B cell (primary cell): ENCODE data around the gene NOL6. TPM values are rescaled to one million over a fixed set of nuclear protein-coding genes. Genes with fewer than 3 reads are reported as not detected.
"Not testable (repeated sequence)": the region's sequence is repeated elsewhere in the genome, so short reads cannot be mapped to it uniquely, and the experiment has no call there.

Experiments used
- ATAC-seq: fragments of 200-7000 bp; cut with Tn5 transposase; one replicate; pipeline ENCODE4 v1.10.0; 2021; ENCODE audit warnings: low read depth, mild to moderate bottlenecking, moderate number of reproducible peaks, moderate library complexity
- CTCF ChIA-PET: fragments of 350-600 bp; sonication (Branson Sonifier 250); formaldehyde crosslinking; loops from one replicate; lab custom pipeline; 2021; ENCODE audit warnings: antibody characterized with exemption, inconsistent platforms; lab: Charles Lee
- POLR2A ChIA-PET: fragments of 350-600 bp; sonication (Branson Sonifier 250); formaldehyde crosslinking; loops from one replicate; lab custom pipeline; 2021; ENCODE audit warnings: antibody characterized with exemption; lab: Charles Lee
- DNase-seq: peaks from one replicate; pipeline ENCODE4 v3.0.0; 2013
- H2AFZ ChIP-seq: 2 replicates; pipeline ENCODE4 v1.6.1; 2012; ENCODE audit warnings: mild to moderate bottlenecking, low read depth, low read length; ENCODE audit not compliant: insufficient read depth, poor library complexity, severe bottlenecking
- H3K27ac ChIP-seq, 2 donors: 1 replicate in 1 of 2; 2 replicates in 1 of 2; pipeline ENCODE4 v1.5.1; 2012 to 2013; ENCODE audit warnings: low read length in 2 of 2, mild to moderate bottlenecking in 2 of 2, moderate library complexity in 1 of 2
- H3K27me3 ChIP-seq, 4 experiments: fragments of 200-600 bp in 1 of 4; sonication (generic) in 1 of 4; replicated peaks in 1 of 4; 1 replicate in 2 of 4; 2 replicates in 2 of 4; pipeline versions ENCODE4 v1.6.1 to v1.7.0; 2013 to 2016; ENCODE audit warnings: low read length in 3 of 4, mild to moderate bottlenecking in 2 of 4, mixed read lengths in 1 of 4, moderate library complexity in 1 of 4; ENCODE audit not compliant: insufficient read depth in 4 of 4, control insufficient read depth in 3 of 4; ENCODE audit errors: control extremely low read depth in 1 of 4
- H3K36me3 ChIP-seq, 2 experiments: replicated peaks in 1 of 2; 1 replicate in 1 of 2; 2 replicates in 1 of 2; pipeline versions ENCODE4 v1.6.1 to v1.7.1; 2013; ENCODE audit warnings: low read length in 1 of 2; ENCODE audit not compliant: insufficient read depth in 2 of 2, control insufficient read depth in 1 of 2; ENCODE audit errors: control extremely low read depth in 1 of 2, extremely low read depth in 1 of 2
- H3K4me1 ChIP-seq, 2 donors: fragments of 200-600 bp in 1 of 2; sonication (generic) in 1 of 2; 1 replicate in 1 of 2; 2 replicates in 1 of 2; pipeline versions ENCODE4 v1.5.1 to v1.6.1; 2013 to 2017; ENCODE audit warnings: low read length in 2 of 2; ENCODE audit not compliant: control insufficient read depth in 2 of 2, insufficient read depth in 2 of 2
- H3K4me2 ChIP-seq: replicated peaks from 2 replicates; pipeline ENCODE3; 2012; ENCODE audit warnings: mild to moderate bottlenecking, low read depth, low read length; ENCODE audit not compliant: poor library complexity, severe bottlenecking
- H3K4me3 ChIP-seq, 5 experiments: fragments of 200-600 bp in 1 of 5; sonication (generic) in 1 of 5; 1 replicate in 3 of 5; 2 replicates in 2 of 5; pipeline versions ENCODE4 v1.5.1 to v1.7.0; 2011 to 2016; ENCODE audit warnings: low read length in 4 of 5, mild to moderate bottlenecking in 4 of 5, low read depth in 2 of 5, control low read depth in 1 of 5, moderate library complexity in 1 of 5; ENCODE audit not compliant: insufficient read depth in 1 of 5; ENCODE audit errors: control extremely low read depth in 1 of 5, extremely low read depth in 1 of 5
- H3K79me2 ChIP-seq: fragments of 200-600 bp; sonication (generic); one replicate; pipeline ENCODE4 v1.6.0; 2016; ENCODE audit warnings: low read length; ENCODE audit not compliant: control insufficient read depth, insufficient read depth
- H3K9ac ChIP-seq: fragments of 200-600 bp; sonication (generic); 2 replicates; pipeline ENCODE4 v1.6.1; 2017; ENCODE audit warnings: mild to moderate bottlenecking, low read length, moderate library complexity
- H3K9me3 ChIP-seq, 3 donors: one replicate each; pipeline versions ENCODE4 v1.6.1 to v1.7.1; 2013; ENCODE audit warnings: low read length in 2 of 3; ENCODE audit not compliant: control insufficient read depth in 2 of 3, insufficient read depth in 1 of 3; ENCODE audit errors: control extremely low read depth in 1 of 3
- H4K20me1 ChIP-seq: 2 replicates; pipeline ENCODE4 v1.6.0; 2012; ENCODE audit warnings: mild to moderate bottlenecking, low read length; ENCODE audit not compliant: insufficient read depth, control insufficient read depth, poor library complexity, severe bottlenecking
- H3K27ac Mint-ChIP-seq: one replicate; pipeline ENCODE4 v1.8.0; 2021; ENCODE audit warnings: mixed read lengths
- H3K27me3 Mint-ChIP-seq: one replicate; pipeline ENCODE4 v1.8.0; 2021; ENCODE audit warnings: mixed read lengths
- H3K4me1 Mint-ChIP-seq: one replicate; pipeline ENCODE4 v1.8.0; 2021; ENCODE audit warnings: mixed read lengths
- H3K4me3 Mint-ChIP-seq: one replicate; pipeline ENCODE4 v1.8.0; 2021; ENCODE audit warnings: mixed read lengths
- H3K9me3 Mint-ChIP-seq: one replicate; pipeline ENCODE4 v1.8.0; 2022; ENCODE audit warnings: mixed read lengths; ENCODE audit not compliant: insufficient read depth
- EZH2 ChIP-seq: IDR thresholded peaks from 2 replicates; pipeline ENCODE4 v1.6.1; 2012; ENCODE audit warnings: borderline replicate concordance, low read depth, mild to moderate bottlenecking, moderate library complexity, low read length; ENCODE audit not compliant: insufficient read depth, poor library complexity, severe bottlenecking
- WGBS: methylation state at CpG from one replicate; pipeline ENCODE4 v1.1.5; 2013; ENCODE audit warnings: missing lambda C conversion rate; ENCODE audit not compliant: insufficient coverage; 5-methylcytosine and 5-hydroxymethylcytosine counted together
- intact Hi-C: fragments of 100-400 bp; cut with micrococcal nuclease; formaldehyde crosslinking; loops from one replicate; pipeline ENCODE4 v1.10.0; 2022
- polyA plus RNA-seq: library from polyadenylated mRNA; depleted of rRNA; stranded (reverse); fragments of >200 nt; gene quantifications from 2 replicates; pipeline ENCODE4 v1.2.3, GENCODE V29; 2012
- total RNA-seq, 2 donors: library from RNA; stranded (reverse); fragments of 120-200 nt in 1 of 2; gene quantifications; 1 replicate in 1 of 2; 2 replicates in 1 of 2; pipeline versions ENCODE4 v1.2.3 to v1.2.4, GENCODE V29; 2013 to 2022
- TF ChIP-seq, protein P1 (sequence below): fragments of 200-600 bp; IDR thresholded peaks from one replicate; pipeline ENCODE4 v1.8.0; 2022; ENCODE audit warnings: antibody characterized with exemption, mild to moderate bottlenecking

The NOL6 gene
- total and polyA plus RNA-seq, 2 donors (not counting 1 experiment from before 2014, with no cell fraction given): 31.8 to 40.1 TPM

DNA sequence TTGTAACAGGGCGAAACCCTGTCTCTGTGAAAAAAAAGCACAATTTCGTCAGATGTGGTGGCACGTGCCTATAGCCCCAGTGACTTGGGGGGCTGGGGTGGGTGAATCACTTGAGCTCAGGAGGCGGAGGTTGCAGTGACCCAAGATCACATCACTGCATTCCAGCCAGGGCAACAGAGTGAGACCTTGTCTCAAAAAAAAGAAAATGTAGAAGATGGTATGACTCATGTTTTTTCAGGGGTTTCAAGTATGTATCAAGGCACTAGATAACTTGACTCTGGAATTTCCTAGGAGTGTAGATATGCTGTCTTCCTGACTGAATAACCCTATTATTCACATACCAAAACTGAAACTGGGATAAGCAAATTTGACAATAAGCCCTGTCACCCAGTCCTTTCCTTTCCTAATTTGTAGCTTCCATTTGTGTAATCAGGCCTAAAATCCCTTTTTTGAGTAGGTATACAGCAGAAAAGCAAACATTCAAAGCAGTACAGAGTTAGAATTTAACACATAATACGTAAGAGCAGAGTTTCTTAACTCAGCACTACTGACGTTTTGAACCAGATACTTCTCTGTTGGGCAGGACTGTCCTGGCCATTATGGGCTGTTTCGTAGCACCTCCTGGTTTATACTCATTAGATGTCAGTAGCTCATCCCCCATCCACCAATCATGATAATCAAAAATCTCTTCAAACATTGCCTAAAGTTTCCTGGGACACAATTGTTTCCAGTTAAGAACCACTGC is 33.1 kb upstream of the NOL6 start:
- CTCF ChIA-PET: no interaction called here
- H3K4me1 Mint-ChIP-seq: peaks cover 5% of the 10 kb centered on the region
- H3K27ac ChIP-seq: no peak overlapping the region

DNA sequence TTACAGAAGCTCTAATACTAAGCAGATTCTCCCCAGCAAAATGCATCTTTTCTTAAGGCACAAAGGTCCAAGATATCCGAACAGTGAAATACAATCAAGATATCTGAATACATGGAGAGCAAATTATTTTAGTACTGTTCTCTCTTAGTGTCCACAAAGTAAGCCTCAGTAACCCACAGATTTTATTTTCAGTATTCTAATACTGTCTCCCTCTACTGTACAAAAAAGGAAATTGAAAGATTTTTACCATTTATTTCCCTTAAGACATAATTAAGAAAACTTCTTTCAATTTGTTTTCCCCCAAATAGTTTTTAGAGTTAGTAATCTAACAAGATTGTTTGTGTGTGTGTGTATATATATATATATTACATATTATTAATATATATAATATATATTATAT is 24.7 kb upstream of the NOL6 start:
- ChIA-PET CTCF (no interaction called here), POLR2A (no interaction called here)
- ATAC-seq (no peak), DNase-seq (no peak)
- Histone ChIP-seq H3K9me3 (no peaks in the 10 kb centered on the region), H4K20me1 (no peaks in the 10 kb centered on the region), H3K4me1 (no peaks in the 10 kb centered on the region), H3K79me2 (no peaks in the 10 kb centered on the region), H3K4me2 (no peak overlapping the region), H3K4me3 (no peak overlapping the region), H3K36me3 (no peaks in the 10 kb centered on the region), H3K27me3 (no peaks in the 10 kb centered on the region), H2AFZ (no peak overlapping the region), H3K27ac (no peak overlapping the region), H3K9ac (no peak overlapping the region)
- Mint-ChIP-seq H3K4me1 (no peaks in the 10 kb centered on the region), H3K27ac (no peak overlapping the region), H3K27me3 (peaks cover 10% of the 10 kb centered on the region), H3K9me3 (no peaks in the 10 kb centered on the region), H3K4me3 (no peak overlapping the region)
- TF ChIP-seq, protein P1, sequence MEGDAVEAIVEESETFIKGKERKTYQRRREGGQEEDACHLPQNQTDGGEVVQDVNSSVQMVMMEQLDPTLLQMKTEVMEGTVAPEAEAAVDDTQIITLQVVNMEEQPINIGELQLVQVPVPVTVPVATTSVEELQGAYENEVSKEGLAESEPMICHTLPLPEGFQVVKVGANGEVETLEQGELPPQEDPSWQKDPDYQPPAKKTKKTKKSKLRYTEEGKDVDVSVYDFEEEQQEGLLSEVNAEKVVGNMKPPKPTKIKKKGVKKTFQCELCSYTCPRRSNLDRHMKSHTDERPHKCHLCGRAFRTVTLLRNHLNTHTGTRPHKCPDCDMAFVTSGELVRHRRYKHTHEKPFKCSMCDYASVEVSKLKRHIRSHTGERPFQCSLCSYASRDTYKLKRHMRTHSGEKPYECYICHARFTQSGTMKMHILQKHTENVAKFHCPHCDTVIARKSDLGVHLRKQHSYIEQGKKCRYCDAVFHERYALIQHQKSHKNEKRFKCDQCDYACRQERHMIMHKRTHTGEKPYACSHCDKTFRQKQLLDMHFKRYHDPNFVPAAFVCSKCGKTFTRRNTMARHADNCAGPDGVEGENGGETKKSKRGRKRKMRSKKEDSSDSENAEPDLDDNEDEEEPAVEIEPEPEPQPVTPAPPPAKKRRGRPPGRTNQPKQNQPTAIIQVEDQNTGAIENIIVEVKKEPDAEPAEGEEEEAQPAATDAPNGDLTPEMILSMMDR: peak; percentile 40
- TF ChIP-seq EZH2: no peak
- intact Hi-C loops: loop anchor here (10.0 kb wide), 1 partner anchor 94 kb away; the partner anchor contains the start of gene AQP7
- WGBS: no CpG with 5 or more reads among the region's 1 CpG

More for the DNA sequence above, 33.1 kb upstream of the NOL6 start:
- Histone ChIP-seq H3K4me1 (no peaks in the 10 kb centered on the region), H4K20me1 (no peaks in the 10 kb centered on the region), H3K4me2 (no peak overlapping the region), H3K36me3 (no peaks in the 10 kb centered on the region), H3K27me3 (peaks cover 0 to 6% (median 1%) of the 10 kb centered on the region in 4 experiments), H3K9me3 (no peaks in the 10 kb centered on the region), H3K79me2 (no peaks in the 10 kb centered on the region), H3K4me3 (no peak overlapping the region), H2AFZ (no peak overlapping the region), H3K9ac (no peak overlapping the region)
- no peak overlapping the region for H3K27ac Mint-ChIP-seq
- POLR2A ChIA-PET: no interaction called here
- peaks cover 8% of the 10 kb centered on the region for H3K27me3 Mint-ChIP-seq
- DNase-seq (no peak), ATAC-seq (no peak)
- 85% methylated on average over 7 of the region's 7 CpGs for WGBS
- intact Hi-C loops: no loop called here
- TF ChIP-seq, protein P1: no peak
- TF ChIP-seq EZH2: no peak
- H3K9me3 Mint-ChIP-seq: no peaks in the 10 kb centered on the region
- no peak overlapping the region for H3K4me3 Mint-ChIP-seq

DNA sequence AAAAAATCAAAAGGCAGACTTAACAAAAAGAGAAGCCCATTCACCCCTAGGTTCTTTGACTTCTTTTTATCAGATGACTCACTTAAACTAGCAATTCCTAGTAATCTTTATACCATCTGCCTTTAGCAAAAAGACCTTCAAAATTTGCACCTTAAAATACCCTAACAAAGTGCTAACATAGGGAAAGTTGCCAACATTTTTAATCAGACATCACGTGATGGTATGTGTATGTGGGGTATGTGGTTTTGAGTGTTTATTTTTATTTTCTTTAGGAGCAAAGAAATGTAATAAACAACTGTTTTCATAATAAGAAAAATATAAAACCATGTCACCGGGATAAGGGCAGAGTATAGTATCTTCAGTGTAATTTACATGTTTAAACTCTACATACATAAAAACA is 20.1 kb upstream of the NOL6 start:
- no CpG with 5 or more reads among the region's 2 CpGs for WGBS
- H2AFZ ChIP-seq, H3K36me3 ChIP-seq, CTCF ChIA-PET, H3K4me3 ChIP-seq, H3K79me2 ChIP-seq, H4K20me1 ChIP-seq, H3K9me3 Mint-ChIP-seq, POLR2A ChIA-PET, ATAC-seq, H3K27ac Mint-ChIP-seq, DNase-seq, H3K4me1 Mint-ChIP-seq, H3K4me2 ChIP-seq, H3K4me3 Mint-ChIP-seq, H3K9me3 ChIP-seq, H3K27me3 ChIP-seq, H3K27me3 Mint-ChIP-seq, H3K27ac ChIP-seq, H3K9ac ChIP-seq, H3K4me1 ChIP-seq: not testable (repeated sequence)
- intact Hi-C loops: loop anchor here (10.0 kb wide), 1 partner anchor 89 kb away; the partner anchor contains the start of gene AQP7
